ENCODE measurements around the gene SLC2A3.

- TF ChIP-seq EZH2phosphoT487 (IDR thresholded peaks at IDR 0.05; ENCODE audit: low read depth, severe bottlenecking, unreplicated experiment) = no peak
- TF ChIP-seq, protein P1, sequence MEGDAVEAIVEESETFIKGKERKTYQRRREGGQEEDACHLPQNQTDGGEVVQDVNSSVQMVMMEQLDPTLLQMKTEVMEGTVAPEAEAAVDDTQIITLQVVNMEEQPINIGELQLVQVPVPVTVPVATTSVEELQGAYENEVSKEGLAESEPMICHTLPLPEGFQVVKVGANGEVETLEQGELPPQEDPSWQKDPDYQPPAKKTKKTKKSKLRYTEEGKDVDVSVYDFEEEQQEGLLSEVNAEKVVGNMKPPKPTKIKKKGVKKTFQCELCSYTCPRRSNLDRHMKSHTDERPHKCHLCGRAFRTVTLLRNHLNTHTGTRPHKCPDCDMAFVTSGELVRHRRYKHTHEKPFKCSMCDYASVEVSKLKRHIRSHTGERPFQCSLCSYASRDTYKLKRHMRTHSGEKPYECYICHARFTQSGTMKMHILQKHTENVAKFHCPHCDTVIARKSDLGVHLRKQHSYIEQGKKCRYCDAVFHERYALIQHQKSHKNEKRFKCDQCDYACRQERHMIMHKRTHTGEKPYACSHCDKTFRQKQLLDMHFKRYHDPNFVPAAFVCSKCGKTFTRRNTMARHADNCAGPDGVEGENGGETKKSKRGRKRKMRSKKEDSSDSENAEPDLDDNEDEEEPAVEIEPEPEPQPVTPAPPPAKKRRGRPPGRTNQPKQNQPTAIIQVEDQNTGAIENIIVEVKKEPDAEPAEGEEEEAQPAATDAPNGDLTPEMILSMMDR (IDR thresholded peaks at IDR 0.05; ENCODE audit: poor library complexity) = no peak
- no peak for TF ChIP-seq EZH2 (IDR thresholded peaks at IDR 0.05; ENCODE audit: borderline replicate concordance)
Observed at GRCh38 chr12:7892186-7892980, 43.6 kb downstream of the SLC2A3 start.
